ENCODE measurements around the gene CCR6. TPM values are rescaled to one million over a fixed set of nuclear protein-coding genes. Genes with fewer than 3 reads are reported as not detected.
A peak's percentile ranks its signal among the peaks of the same experiment; 100 is the strongest.

CCR6 gene
- total and polyA plus RNA-seq, 2 of the 13 experiments (the other 11 are each of a cell fraction or from before 2014, with no cell fraction given), result 4.5 to 8.7 TPM

- TF ChIP-seq KDM5B (CRISPR knock-in tag; IDR thresholded peaks at IDR 0.05; ENCODE audit: borderline replicate concordance) (no peak; the same call in 1 of the 2 replicates), ISL2 (CRISPR knock-in tag; IDR thresholded peaks at IDR 0.05) (peak; percentile 58; the same call in 1 of the 2 replicates), ZNF629 (CRISPR knock-in tag; conservative IDR thresholded peaks at IDR 0.05) (no peak), ZNF737 (CRISPR knock-in tag; IDR thresholded peaks at IDR 0.05; ENCODE audit: borderline replicate concordance) (no peak), GABPB1 (CRISPR knock-in tag; IDR thresholded peaks at IDR 0.05) (peak; percentile 80), ZNF235 (CRISPR knock-in tag; IDR thresholded peaks at IDR 0.05; ENCODE audit: borderline replicate concordance) (no peak), HNF1A (IDR thresholded peaks at IDR 0.05; ENCODE audit: low read depth) (0 out of 2 replicates have a peak, but pooled peaks have one; percentile 46), HNF1A (CRISPR knock-in tag; IDR thresholded peaks at IDR 0.05; ENCODE audit: borderline replicate concordance) (no peak), ZNF44 (CRISPR knock-in tag; IDR thresholded peaks at IDR 0.05) (no peak), HMGXB4 (CRISPR knock-in tag; IDR thresholded peaks at IDR 0.05; ENCODE audit: borderline replicate concordance in 1 of 2, low read depth in 1 of 2) (peak in 1 of 2 experiments; percentile 78; a peak in 2 of 4 replicates), FOXK2 (IDR thresholded peaks at IDR 0.05) (peak; percentile 63), MIXL1 (CRISPR knock-in tag; IDR thresholded peaks at IDR 0.05) (peak; percentile 82), SMYD3 (CRISPR knock-in tag; IDR thresholded peaks at IDR 0.05) (0 out of 2 replicates have a peak, but pooled peaks have one; percentile 28), SNAPC2 (CRISPR knock-in tag; IDR thresholded peaks at IDR 0.05) (no peak), ZBTB7B (CRISPR knock-in tag; IDR thresholded peaks at IDR 0.05) (peak; percentile 66; the same call in 1 of the 2 replicates), FOXA1 (IDR thresholded peaks at IDR 0.05) (0 out of 2 replicates have a peak, but pooled peaks have one; percentile 31), FOXA1 (CRISPR knock-in tag; IDR thresholded peaks at IDR 0.05) (peak; percentile 89), RORA (CRISPR knock-in tag; IDR thresholded peaks at IDR 0.05) (no peak), ZNF30 (CRISPR knock-in tag; IDR thresholded peaks at IDR 0.05) (no peak), TBL1XR1 (IDR thresholded peaks at IDR 0.05; ENCODE audit: borderline replicate concordance, low read length, partially characterized antibody) (peak; percentile 99), ZNF124 (CRISPR knock-in tag; IDR thresholded peaks at IDR 0.05) (peak; percentile 77), FOXP4 (CRISPR knock-in tag; IDR thresholded peaks at IDR 0.05) (peak; percentile 95)
Measured at GRCh38 chr6:167130712-167131684, 8.1 kb downstream of the CCR6 start (continued).

All from HepG2 (cell line).